ENCODE measurements around the gene AGTPBP1.

The AGTPBP1 gene

GRCh38 chr9:85534340-85534739, 207.4 kb downstream of the AGTPBP1 start:
- DNase-seq, result no peak

- DNase-seq, result no peak
Observed at GRCh38 chr9:85533538-85533937, 208.2 kb downstream of the AGTPBP1 start.

GRCh38 chr9:85530721-85531120, 211.0 kb downstream of the AGTPBP1 start:
- no peak for DNase-seq

DNA sequence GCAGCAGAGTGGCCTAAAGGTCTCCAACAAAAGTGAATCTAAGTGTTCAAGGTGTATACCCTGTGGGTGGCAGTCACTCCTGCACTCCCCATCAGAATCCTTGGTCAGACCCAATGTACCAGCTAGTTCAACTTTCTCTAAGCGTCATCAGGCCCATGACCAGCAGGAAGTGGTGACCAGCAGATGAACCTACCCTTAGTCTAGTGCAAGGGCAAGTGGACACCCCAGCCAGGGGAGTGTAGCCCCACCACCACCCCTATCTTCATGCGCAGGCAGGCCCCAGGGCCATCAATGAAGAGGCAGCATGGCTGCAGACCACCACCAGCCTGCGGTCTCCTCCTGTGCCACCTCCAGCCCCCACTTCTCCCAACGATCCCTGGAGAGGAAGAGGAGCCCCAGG, 213.1 kb downstream of the AGTPBP1 start:
- no peak for DNase-seq

GRCh38 chr9:85528142-85528541, 213.6 kb downstream of the AGTPBP1 start:
- DNase-seq, result no peak

DNA sequence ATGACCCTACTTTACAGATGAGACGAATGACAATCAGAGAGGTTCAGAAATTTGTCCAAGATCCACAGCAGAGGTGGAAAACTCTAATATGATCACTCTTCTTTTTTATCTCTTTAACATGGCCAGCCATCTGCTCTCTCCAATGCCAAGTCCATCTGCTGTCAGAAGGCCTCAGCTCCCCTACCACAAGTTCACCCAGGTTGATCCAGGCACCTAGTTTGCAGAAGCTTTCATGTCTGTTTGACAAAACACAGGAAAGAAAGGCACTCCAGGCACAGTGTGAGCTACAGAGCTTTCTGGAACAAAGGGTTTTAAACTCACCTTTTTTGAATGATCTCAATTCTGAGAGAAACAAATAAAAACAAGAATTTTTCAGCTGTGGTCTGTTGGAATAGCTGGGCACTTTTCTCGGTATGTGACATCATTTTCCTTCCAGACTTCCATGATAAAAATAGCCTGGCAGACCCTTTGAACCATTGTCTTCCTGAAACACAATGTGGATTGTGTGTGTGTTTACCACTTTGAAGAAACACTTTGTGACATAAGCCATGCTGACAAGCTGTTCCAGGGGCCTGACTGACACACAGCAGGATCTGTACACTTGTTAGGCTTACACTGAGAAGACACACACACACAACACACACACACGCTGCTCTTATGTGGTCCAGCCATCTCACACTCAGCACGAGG, 214.3 kb downstream of the AGTPBP1 start:
- DNase-seq, result no peak

GRCh38 chr9:85524531-85524930, 217.2 kb downstream of the AGTPBP1 start:
- DNase-seq, result no peak

- DNase-seq, result no peak
Observed at GRCh38 chr9:85523202-85523601, 218.6 kb downstream of the AGTPBP1 start.

DNA sequence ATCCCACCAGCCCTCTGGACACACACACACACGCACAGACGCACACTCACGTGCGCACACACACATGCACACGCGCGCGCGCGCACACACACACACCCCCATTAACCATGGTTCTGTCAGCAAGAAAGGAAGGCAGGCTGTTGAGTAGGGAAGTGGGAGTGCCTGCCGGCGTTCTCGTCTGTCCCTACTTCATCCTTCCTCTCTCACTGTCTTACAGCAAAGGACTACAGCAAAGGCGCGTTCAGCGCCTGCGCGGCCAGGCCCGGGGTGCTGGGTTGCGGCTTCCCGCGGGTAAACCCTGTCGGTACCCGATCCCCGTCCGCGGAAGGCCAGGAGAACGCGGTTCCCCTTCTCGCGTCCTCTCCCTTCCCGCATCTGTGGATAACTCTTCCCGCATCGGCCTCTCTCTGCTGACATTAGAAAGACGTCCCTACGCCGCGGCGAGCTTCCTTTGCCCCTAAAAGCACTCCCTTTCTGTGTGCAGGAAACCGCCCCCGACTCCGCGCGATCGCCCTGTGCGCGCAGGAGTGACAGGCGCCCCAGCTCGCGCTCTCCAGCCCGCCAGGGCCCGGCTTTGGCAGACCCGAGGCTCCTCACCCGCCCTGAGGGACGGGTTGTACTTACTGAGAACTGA, 219.2 kb downstream of the AGTPBP1 start:
- DNase-seq, result no peak

DNA sequence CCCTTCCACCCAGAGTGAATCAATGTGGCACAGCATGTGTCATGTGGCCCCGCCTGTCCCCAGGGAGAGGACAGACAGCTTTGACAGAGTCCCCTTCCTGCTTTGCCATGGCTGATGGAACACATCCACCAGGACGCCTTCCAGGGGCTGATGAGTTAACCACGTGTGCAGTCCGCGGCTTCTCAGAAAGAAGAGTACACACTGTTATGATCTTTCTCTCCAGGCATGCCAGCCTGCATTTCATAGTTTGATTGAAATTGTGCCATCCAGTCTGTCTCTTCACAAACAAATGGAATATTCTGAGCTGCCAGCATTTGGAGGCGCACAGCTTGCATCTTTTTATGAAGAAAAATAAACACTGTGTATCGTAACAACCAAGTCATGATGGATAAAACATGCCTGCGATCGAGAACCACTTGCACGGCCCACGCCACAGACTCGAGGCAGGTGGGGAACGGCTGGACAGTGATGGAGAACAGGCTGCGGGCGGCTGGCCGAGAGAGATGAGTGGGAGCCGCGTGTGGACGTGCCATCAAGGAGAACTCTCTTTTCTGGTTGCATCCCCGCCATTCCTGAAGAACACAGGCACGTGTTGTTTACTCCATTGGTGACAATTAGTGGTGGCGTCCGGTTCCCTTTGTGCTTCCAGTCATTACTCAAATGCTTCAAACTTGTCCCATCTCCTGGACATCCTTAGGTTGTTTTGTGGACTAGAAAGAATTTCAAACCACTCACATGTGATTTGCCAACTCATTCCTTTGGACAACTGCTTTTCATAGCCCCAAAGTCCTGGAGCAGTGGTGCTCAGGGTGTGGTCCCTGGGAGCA, 220.2 kb downstream of the AGTPBP1 start:
- DNase-seq, result no peak

DNA sequence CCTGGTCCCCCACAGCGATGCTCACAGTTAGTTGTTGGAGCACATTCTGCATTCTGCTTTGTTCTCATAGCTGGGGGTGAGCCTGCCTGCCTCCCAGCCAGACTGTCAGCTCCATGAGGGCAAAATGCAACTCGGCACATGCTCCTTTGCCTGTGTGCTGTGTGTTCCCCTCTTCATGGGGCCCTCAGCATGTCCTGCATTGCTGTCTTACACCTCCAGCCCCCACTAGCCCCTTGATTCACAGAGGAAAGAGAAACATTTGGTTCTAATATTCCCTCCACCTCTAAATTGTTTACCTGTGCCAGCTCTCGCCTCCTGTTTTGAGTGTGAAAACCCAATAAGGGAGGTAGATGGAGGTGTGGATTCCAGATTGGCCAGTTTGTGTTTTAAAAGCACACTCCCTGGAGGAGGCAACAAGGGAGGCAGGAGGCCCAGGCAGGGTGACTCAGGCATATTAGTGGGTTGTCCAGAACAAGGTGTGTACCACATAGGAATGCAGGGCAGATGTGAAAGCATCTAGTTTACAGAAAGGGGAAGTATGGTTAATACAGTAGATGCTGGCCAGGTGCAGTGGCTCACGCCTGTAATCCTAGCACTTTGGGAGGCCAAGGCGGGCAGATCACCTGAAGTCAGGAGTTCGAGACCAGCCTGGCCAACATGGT, 224.6 kb downstream of the AGTPBP1 start:
- DNase-seq, result no peak

GRCh38 chr9:85516455-85516854, 225.3 kb downstream of the AGTPBP1 start:
- DNase-seq, result no peak

- no peak for DNase-seq
Observed at GRCh38 chr9:85515021-85515420, 226.7 kb downstream of the AGTPBP1 start.

GRCh38 chr9:85514256-85514655, 227.5 kb downstream of the AGTPBP1 start:
- DNase-seq, result no peak

GRCh38 chr9:85511746-85512145, 230.0 kb downstream of the AGTPBP1 start:
- no peak for DNase-seq

DNA sequence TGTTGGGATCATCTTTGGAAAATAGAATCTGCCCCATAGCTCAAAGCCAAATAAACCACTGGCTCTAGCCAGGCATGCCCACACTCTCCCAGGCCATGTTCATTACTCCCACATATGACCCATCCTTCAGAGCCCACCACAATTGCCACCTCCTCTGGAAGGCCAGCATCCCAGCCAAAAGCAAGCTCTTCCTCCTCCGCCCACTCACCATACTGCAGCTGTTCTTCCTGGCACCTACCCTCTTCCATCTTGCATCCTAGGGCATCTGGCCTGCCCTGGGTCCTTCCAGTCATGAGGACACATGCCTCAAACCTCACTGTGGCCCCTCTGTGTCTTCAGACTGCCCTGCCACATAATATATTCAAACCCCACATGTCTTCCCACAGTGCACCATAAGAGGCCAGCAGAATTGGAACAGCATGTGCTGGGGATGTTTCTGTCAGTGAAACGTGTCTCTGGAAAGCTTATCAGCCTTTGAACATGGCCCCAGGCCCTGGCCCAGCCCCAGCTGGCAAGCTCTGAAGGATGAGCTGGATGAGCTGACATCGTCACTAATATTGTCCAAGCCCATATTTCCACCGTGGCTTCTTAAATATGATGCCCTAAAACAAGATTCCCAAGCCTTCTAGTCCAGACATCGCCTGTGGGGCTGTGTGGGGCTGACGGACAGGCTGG, 230.8 kb downstream of the AGTPBP1 start:
- no peak for DNase-seq

DNA sequence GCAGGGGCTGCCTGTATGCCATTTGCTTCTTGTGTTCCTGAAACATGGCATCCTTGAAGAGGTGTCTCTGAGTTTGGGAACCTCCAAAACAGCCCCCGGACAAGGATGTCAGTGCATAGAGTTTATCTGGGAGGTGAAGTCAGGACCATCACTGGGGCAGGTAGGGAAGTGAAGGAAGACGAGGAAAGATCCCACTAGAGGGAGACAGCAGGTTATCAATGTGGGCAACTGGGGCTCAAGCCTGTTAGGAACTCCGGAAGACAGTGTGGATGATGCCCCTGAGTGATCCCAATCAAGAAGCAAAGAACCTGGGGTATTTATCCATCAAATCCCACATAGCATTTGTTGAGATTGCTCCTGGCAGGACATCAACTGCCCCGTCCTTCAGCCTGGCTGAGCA, 233.1 kb downstream of the AGTPBP1 start:
- no peak for DNase-seq

DNA sequence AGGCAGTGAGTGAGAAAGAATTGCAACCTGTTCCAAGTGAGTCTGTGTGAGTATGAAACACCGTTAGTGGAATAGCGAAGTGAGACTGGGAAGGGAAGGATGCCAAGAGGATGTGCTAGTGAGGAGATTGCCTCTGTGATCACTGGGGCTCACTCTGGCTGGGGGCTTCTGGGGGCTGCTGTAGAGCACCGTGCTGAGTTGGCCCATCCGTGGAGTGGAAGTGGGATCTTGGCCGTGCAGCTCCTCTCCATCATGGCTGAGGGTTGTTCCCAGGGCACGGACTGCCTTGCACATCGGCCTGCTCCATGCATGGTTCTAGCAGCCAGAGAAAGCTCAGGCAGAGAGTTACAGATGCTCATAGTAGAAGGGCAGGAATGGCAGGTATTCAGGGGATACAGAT, 236.1 kb downstream of the AGTPBP1 start:
- DNase-seq, result no peak

- no peak for DNase-seq
Observed at GRCh38 chr9:85502815-85503655, 238.7 kb downstream of the AGTPBP1 start.

GRCh38 chr9:85501882-85502281, 239.9 kb downstream of the AGTPBP1 start:
- DNase-seq, result no peak

GRCh38 chr9:85501456-85501855, 240.3 kb downstream of the AGTPBP1 start:
- DNase-seq, result no peak

Data from GDM1 (cell line).